ENCODE data around the gene SDS.

SDS gene

GRCh38 chr12:113427882-113428281, 24.2 kb upstream of the SDS start:
- no peak overlapping the region for H3K4me2 ChIP-seq (ENCODE audit: insufficient read depth, low read length)
- H2AFZ ChIP-seq (ENCODE audit: low read depth, low read length): no peak overlapping the region
- no peak overlapping the region for H3K4me3 ChIP-seq (ENCODE audit: low read depth in 1 of 2, low read length in 2 of 2)
- TF ChIP-seq EZH2 (IDR thresholded peaks at IDR 0.05; ENCODE audit: borderline replicate concordance, low read depth, low read length, severe bottlenecking) (no peak), CTCF (IDR thresholded peaks at IDR 0.05; ENCODE audit: borderline replicate concordance, extremely low read depth, low read length, poor library complexity, severe bottlenecking) (no peak)
- H3K4me1 ChIP-seq (ENCODE audit: insufficient read depth, low read length): no peaks in the 10 kb centered on the region
- no peak overlapping the region for H3K9ac ChIP-seq (ENCODE audit: low read depth, low read length)
- DNase-seq (no peak), ATAC-seq (ENCODE audit: insufficient read depth, low read depth) (no peak)
- no peaks in the 10 kb centered on the region for H3K9me3 ChIP-seq (ENCODE audit: insufficient read depth, low read length, severe bottlenecking)
- H3K27me3 ChIP-seq (ENCODE audit: insufficient read depth, low read length, poor library complexity): no peaks in the 10 kb centered on the region
- H3K36me3 ChIP-seq (ENCODE audit: insufficient read depth, low read length): no peaks in the 10 kb centered on the region
- no peaks in the 10 kb centered on the region for H3K79me2 ChIP-seq (ENCODE audit: insufficient read depth, low read length)
- no peaks in the 10 kb centered on the region for H4K20me1 ChIP-seq (ENCODE audit: insufficient read depth, low read length)
- H3K27ac ChIP-seq (ENCODE audit: low read length): no peak overlapping the region

GRCh38 chr12:113425960-113426453, 22.3 kb upstream of the SDS start:
- Histone ChIP-seq H3K4me3 (ENCODE audit: low read depth in 1 of 2, low read length in 2 of 2) (no peak overlapping the region), H3K9ac (ENCODE audit: low read depth, low read length) (no peak overlapping the region), H3K9me3 (ENCODE audit: insufficient read depth, low read length, severe bottlenecking) (no peaks in the 10 kb centered on the region), H3K4me1 (ENCODE audit: insufficient read depth, low read length) (0 out of 2 replicates have a peak, but pooled peaks cover 3% of the 10 kb centered on the region), H2AFZ (ENCODE audit: low read depth, low read length) (no peak overlapping the region), H3K4me2 (ENCODE audit: insufficient read depth, low read length) (no peak overlapping the region), H3K27me3 (ENCODE audit: insufficient read depth, low read length, poor library complexity) (no peaks in the 10 kb centered on the region), H3K36me3 (ENCODE audit: insufficient read depth, low read length) (no peaks in the 10 kb centered on the region), H3K79me2 (ENCODE audit: insufficient read depth, low read length) (no peaks in the 10 kb centered on the region), H3K27ac (ENCODE audit: low read length) (no peak overlapping the region), H4K20me1 (ENCODE audit: insufficient read depth, low read length) (no peaks in the 10 kb centered on the region)
- TF ChIP-seq CTCF (IDR thresholded peaks at IDR 0.05; ENCODE audit: borderline replicate concordance, extremely low read depth, low read length, poor library complexity, severe bottlenecking) (no peak), EZH2 (IDR thresholded peaks at IDR 0.05; ENCODE audit: borderline replicate concordance, low read depth, low read length, severe bottlenecking) (no peak)
- ATAC-seq (ENCODE audit: insufficient read depth, low read depth): no peak
- no peak for DNase-seq

GRCh38 chr12:113424915-113425823, 21.5 kb upstream of the SDS start:
- no peaks in the 10 kb centered on the region for H3K9me3 ChIP-seq (ENCODE audit: insufficient read depth, low read length, severe bottlenecking)
- peak; percentile 68 for DNase-seq
- no peak overlapping the region for H2AFZ ChIP-seq (ENCODE audit: low read depth, low read length)
- H3K79me2 ChIP-seq (ENCODE audit: insufficient read depth, low read length): no peaks in the 10 kb centered on the region
- H3K4me2 ChIP-seq (ENCODE audit: insufficient read depth, low read length): no peak overlapping the region
- no peak overlapping the region for H3K4me3 ChIP-seq (ENCODE audit: low read depth in 1 of 2, low read length in 2 of 2)
- no peak overlapping the region for H3K27ac ChIP-seq (ENCODE audit: low read length)
- H4K20me1 ChIP-seq (ENCODE audit: insufficient read depth, low read length): no peaks in the 10 kb centered on the region
- H3K27me3 ChIP-seq (ENCODE audit: insufficient read depth, low read length, poor library complexity): no peaks in the 10 kb centered on the region
- no peak overlapping the region for H3K9ac ChIP-seq (ENCODE audit: low read depth, low read length)
- 0 out of 2 replicates have a peak, but pooled peaks cover 3% of the 10 kb centered on the region for H3K4me1 ChIP-seq (ENCODE audit: insufficient read depth, low read length)
- ATAC-seq (ENCODE audit: insufficient read depth, low read depth): peak; percentile 63
- H3K36me3 ChIP-seq (ENCODE audit: insufficient read depth, low read length): no peaks in the 10 kb centered on the region
- no peak for TF ChIP-seq EZH2 (IDR thresholded peaks at IDR 0.05; ENCODE audit: borderline replicate concordance, low read depth, low read length, severe bottlenecking)
- peak; percentile 87 for TF ChIP-seq CTCF (IDR thresholded peaks at IDR 0.05; ENCODE audit: borderline replicate concordance, extremely low read depth, low read length, poor library complexity, severe bottlenecking)
